ENCODE data around the gene ADGRL3. TPM values are rescaled to one million over a fixed set of nuclear protein-coding genes. Genes with fewer than 3 reads are reported as not detected.

The ADGRL3 gene
- total and polyA plus RNA-seq, 4 donors = 0.07 to 1.7 (median 0.82) TPM

- Histone ChIP-seq H3K9ac (ENCODE audit: low read depth in 1 of 2, low read length in 2 of 2) (no peak overlapping the region), H3K4me1 (ENCODE audit: control insufficient read depth in 4 of 4, insufficient read depth in 4 of 4, low read length in 3 of 4) (no peaks in the 10 kb centered on the region), H3K27ac (ENCODE audit: low read depth in 1 of 2, low read length in 2 of 2) (no peak overlapping the region), H3K9me3 (ENCODE audit: control insufficient read depth in 4 of 4, low read length in 3 of 4) (no peaks in the 10 kb centered on the region), H3K4me3 (ENCODE audit: low read depth in 1 of 3, low read length in 3 of 3) (no peak overlapping the region), H3K36me3 (ENCODE audit: control insufficient read depth in 4 of 4, insufficient read depth in 3 of 4, low read depth in 1 of 4, low read length in 3 of 4) (no peaks in the 10 kb centered on the region), H3K27me3 (ENCODE audit: control insufficient read depth in 4 of 4, insufficient read depth in 4 of 4, low read length in 3 of 4) (no peaks in the 10 kb centered on the region)
- DNase-seq (ENCODE audit: low spot score) = no peak
- TF ChIP-seq HNF4A (conservative IDR thresholded peaks at IDR 0.05) (no peak), HNF4G (IDR thresholded peaks at IDR 0.05) (no peak), YY1 (IDR thresholded peaks at IDR 0.05) (no peak), REST (IDR thresholded peaks at IDR 0.05) (no peak), TAF1 (conservative IDR thresholded peaks at IDR 0.05) (no peak), EGR1 (IDR thresholded peaks at IDR 0.05; ENCODE audit: low read depth in 2 of 2) (no peak), ZBTB33 (IDR thresholded peaks at IDR 0.05) (no peak), RXRA (IDR thresholded peaks at IDR 0.05) (no peak), FOXA2 (IDR thresholded peaks at IDR 0.05) (no peak), JUND (IDR thresholded peaks at IDR 0.05) (no peak), GABPA (IDR thresholded peaks at IDR 0.05 in 1 of 2, conservative IDR thresholded peaks at IDR 0.05 in 1 of 2) (no peak), NR2F2 (IDR thresholded peaks at IDR 0.05) (no peak)
- 80% methylated on average over 3 of the region's 3 CpGs for WGBS
Observed at GRCh38 chr4:62023633-62024032, 823.5 kb downstream of the ADGRL3 start.

GRCh38 chr4:62028745-62029144 is 828.6 kb downstream of the ADGRL3 start:
- no peak for DNase-seq (ENCODE audit: low spot score)
- Histone ChIP-seq H3K27me3 (ENCODE audit: control insufficient read depth in 4 of 4, insufficient read depth in 4 of 4, low read length in 3 of 4) (no peaks in the 10 kb centered on the region), H3K36me3 (ENCODE audit: control insufficient read depth in 4 of 4, insufficient read depth in 3 of 4, low read depth in 1 of 4, low read length in 3 of 4) (no peaks in the 10 kb centered on the region), H3K4me3 (ENCODE audit: low read depth in 1 of 3, low read length in 3 of 3) (no peak overlapping the region), H3K9ac (ENCODE audit: low read depth in 1 of 2, low read length in 2 of 2) (no peak overlapping the region), H3K9me3 (ENCODE audit: control insufficient read depth in 4 of 4, low read length in 3 of 4) (no peaks in the 10 kb centered on the region), H3K27ac (ENCODE audit: low read depth in 1 of 2, low read length in 2 of 2) (no peak overlapping the region), H3K4me1 (ENCODE audit: control insufficient read depth in 4 of 4, insufficient read depth in 4 of 4, low read length in 3 of 4) (no peaks in the 10 kb centered on the region)
- 39% methylated on average over 2 of the region's 2 CpGs for WGBS
- TF ChIP-seq SP1 (IDR thresholded peaks at IDR 0.05) (no peak), JUND (IDR thresholded peaks at IDR 0.05) (no peak), RAD21 (IDR thresholded peaks at IDR 0.05) (no peak), ZBTB33 (IDR thresholded peaks at IDR 0.05) (no peak), TAF1 (conservative IDR thresholded peaks at IDR 0.05) (no peak), GABPA (IDR thresholded peaks at IDR 0.05 in 1 of 2, conservative IDR thresholded peaks at IDR 0.05 in 1 of 2) (no peak), HNF4A (conservative IDR thresholded peaks at IDR 0.05) (no peak), EGR1 (IDR thresholded peaks at IDR 0.05; ENCODE audit: low read depth in 2 of 2) (no peak), MAX (IDR thresholded peaks at IDR 0.05) (no peak), REST (IDR thresholded peaks at IDR 0.05) (no peak), HNF4G (IDR thresholded peaks at IDR 0.05) (no peak), FOXA1 (IDR thresholded peaks at IDR 0.05) (no peak), NR2F2 (IDR thresholded peaks at IDR 0.05) (no peak), CTCF (IDR thresholded peaks at IDR 0.05; ENCODE audit: low read depth, low read length, missing input control) (no peak), ATF3 (IDR thresholded peaks at IDR 0.05) (no peak)

Data from liver (tissue), 9 donors.